Neural cell (in vitro differentiated cells): ENCODE measurements around the gene THAP12. TPM values are rescaled to one million over a fixed set of nuclear protein-coding genes. Genes with fewer than 3 reads are reported as not detected.

Experiments
- H2AFZ ChIP-seq: fragments of 200-600, 300-800 bp; sonication (generic), shearing (Covaris generic); 2 replicates; pipeline ENCODE4 v1.6.0; 2014; ENCODE audit warnings: low read depth, mild to moderate bottlenecking, antibody characterized with exemption, low read length, moderate library complexity
- H3F3A ChIP-seq: fragments of 200-600 bp; shearing (Covaris generic); 2 replicates; pipeline ENCODE4 v1.6.1; 2016; ENCODE audit warnings: mild to moderate bottlenecking, moderate library complexity, mixed read lengths, antibody characterized with exemption, low read length; ENCODE audit not compliant: insufficient read depth, poor library complexity, severe bottlenecking
- H3K27ac ChIP-seq: fragments of 200-600, 300-800 bp; sonication (generic), shearing (Covaris generic); 2 replicates; pipeline ENCODE4 v1.5.1; 2014; ENCODE audit warnings: mild to moderate bottlenecking, low read length, moderate library complexity
- H3K27me3 ChIP-seq: fragments of 300-800, 200-600 bp; sonication (generic), shearing (Covaris generic); 2 replicates; pipeline ENCODE4 v1.6.0; 2014; ENCODE audit warnings: mild to moderate bottlenecking, low read depth, low read length, moderate library complexity; ENCODE audit not compliant: insufficient read depth
- H3K36me3 ChIP-seq: fragments of 300-800, 200-600 bp; sonication (generic), shearing (Covaris generic); 2 replicates; pipeline ENCODE4 v1.5.1; 2014; ENCODE audit warnings: mild to moderate bottlenecking, antibody characterized with exemption, low read length, moderate library complexity; ENCODE audit not compliant: insufficient read depth
- H3K4me2 ChIP-seq: fragments of 300-800, 200-600 bp; sonication (generic), shearing (Covaris generic); 2 replicates; pipeline ENCODE4 v1.6.0; 2014; ENCODE audit warnings: mild to moderate bottlenecking, low read length
- H3K4me3 ChIP-seq: fragments of 300-800, 200-600 bp; sonication (generic), shearing (Covaris generic); 2 replicates; pipeline ENCODE4 v1.5.1; 2014; ENCODE audit warnings: mild to moderate bottlenecking, low read length, moderate library complexity
- H3K79me2 ChIP-seq: fragments of 200-600 bp; shearing (Covaris generic); replicated peaks from 2 replicates; pipeline ENCODE4 v1.6.0; 2014; ENCODE audit warnings: mild to moderate bottlenecking, low read length, moderate library complexity; ENCODE audit not compliant: insufficient read depth
- H3K9ac ChIP-seq: fragments of 300-800, 200-600 bp; sonication (generic), shearing (Covaris generic); 2 replicates; pipeline ENCODE4 v1.6.1; 2016; ENCODE audit warnings: mild to moderate bottlenecking, low read length, mixed read lengths
- H3K9me2 ChIP-seq: fragments of 200-600 bp; shearing (Covaris generic); 2 replicates; pipeline ENCODE4 v1.6.1; 2016; ENCODE audit warnings: mild to moderate bottlenecking, low read length, mixed read lengths; ENCODE audit not compliant: insufficient read depth
- H3K9me3 ChIP-seq: fragments of 200-600, 300-800 bp; sonication (generic), shearing (Covaris generic); 2 replicates; pipeline ENCODE4 v1.6.1; 2016; ENCODE audit warnings: mild to moderate bottlenecking, mixed run types, low read length, moderate library complexity, mixed read lengths
- H4K20me1 ChIP-seq: fragments of 200-600 bp; shearing (Covaris generic); 2 replicates; pipeline ENCODE4 v1.6.1; 2016; ENCODE audit warnings: mild to moderate bottlenecking, mixed run types; ENCODE audit not compliant: insufficient read depth
- CTCF ChIP-seq: fragments of 450-650 bp; IDR thresholded peaks from 2 replicates; pipeline ENCODE4 v1.5.1; 2014; ENCODE audit warnings: antibody characterized with exemption, mild to moderate bottlenecking, moderate library complexity; ENCODE audit not compliant: poor library complexity, severe bottlenecking
- MXI1 ChIP-seq: fragments of 450-650 bp; conservative IDR thresholded peaks from 2 replicates; pipeline ENCODE4 v1.6.1; 2014; ENCODE audit warnings: antibody characterized with exemption, mild to moderate bottlenecking; ENCODE audit not compliant: poor library complexity, severe bottlenecking
- POLR2AphosphoS5 ChIP-seq: IDR thresholded peaks from 2 replicates; pipeline ENCODE4 v1.6.1; 2012
- RAD21 ChIP-seq: fragments of 450-650 bp; conservative IDR thresholded peaks from 2 replicates; pipeline ENCODE4 v1.6.1; 2014; ENCODE audit warnings: antibody characterized with exemption, mild to moderate bottlenecking, moderate library complexity
- REST ChIP-seq: IDR thresholded peaks from 2 replicates; pipeline ENCODE4 v1.6.1; 2012; ENCODE audit warnings: borderline replicate concordance
- polyA plus RNA-seq: library from polyadenylated mRNA; depleted of rRNA; stranded (reverse); fragments of >200 nt; gene quantifications from 2 replicates; pipeline ENCODE4 v1.2.3, GENCODE V29; 2014

Gene THAP12
- polyA plus RNA-seq, 1 donor from 2014 or later, result 110 TPM

- no peaks in the 10 kb centered on the region for H3K9me2 ChIP-seq
- H3K27ac ChIP-seq, result no peak overlapping the region
- TF ChIP-seq REST, result no peak
- no peaks in the 10 kb centered on the region for H3K79me2 ChIP-seq
- H4K20me1 ChIP-seq, result no peaks in the 10 kb centered on the region
- H3K4me3 ChIP-seq, result no peak overlapping the region
- no peak overlapping the region for H2AFZ ChIP-seq
- H3K9ac ChIP-seq, result no peak overlapping the region
- no peak overlapping the region for H3K4me2 ChIP-seq
- H3K27me3 ChIP-seq, result no peaks in the 10 kb centered on the region
- peaks cover 5% of the 10 kb centered on the region for H3K9me3 ChIP-seq
- H3F3A ChIP-seq, result no peaks in the 10 kb centered on the region
- no peaks in the 10 kb centered on the region for H3K36me3 ChIP-seq
Observed at GRCh38 chr11:76335842-76336241, 45.1 kb downstream of the THAP12 start.

- no peak overlapping the region for H3K4me2 ChIP-seq
- H3K4me3 ChIP-seq, result no peak overlapping the region
- H3K36me3 ChIP-seq, result no peaks in the 10 kb centered on the region
- H3K27ac ChIP-seq, result no peak overlapping the region
- H3K9ac ChIP-seq, result no peak overlapping the region
- peaks cover 5% of the 10 kb centered on the region for H3K9me3 ChIP-seq
- no peaks in the 10 kb centered on the region for H3K27me3 ChIP-seq
- no peaks in the 10 kb centered on the region for H3K79me2 ChIP-seq
- H3F3A ChIP-seq, result no peaks in the 10 kb centered on the region
- no peak overlapping the region for H2AFZ ChIP-seq
- no peaks in the 10 kb centered on the region for H4K20me1 ChIP-seq
- TF ChIP-seq MXI1, result no peak
- no peak for TF ChIP-seq RAD21
- no peak for TF ChIP-seq REST
- no peak for TF ChIP-seq CTCF
- no peak for TF ChIP-seq POLR2AphosphoS5
- no peaks in the 10 kb centered on the region for H3K9me2 ChIP-seq
Observed at GRCh38 chr11:76334826-76335389, 46.0 kb downstream of the THAP12 start.
